H9 (cell line): ENCODE measurements around the gene ZFAND3. TPM values are rescaled to one million over a fixed set of nuclear protein-coding genes. Genes with fewer than 3 reads are reported as not detected.

Experiments
- DNase-seq: peaks from one replicate; pipeline ENCODE4 v3.0.0-alpha.2; 2017
- H2AFZ ChIP-seq: one replicate; pipeline ENCODE4 v1.6.1; 2013; ENCODE audit warnings: mild to moderate bottlenecking, low read length, control low read depth, moderate library complexity
- H2AK5ac ChIP-seq: 2 replicates; pipeline ENCODE4 v1.6.1; 2013; ENCODE audit warnings: low read length, control low read depth, mixed read lengths; ENCODE audit not compliant: insufficient read length
- H2BK120ac ChIP-seq: one replicate; pipeline ENCODE4 v1.6.1; 2013; ENCODE audit warnings: low read depth, mild to moderate bottlenecking, low read length, control low read depth, inconsistent platforms; ENCODE audit not compliant: poor library complexity, severe bottlenecking
- H2BK12ac ChIP-seq: 2 replicates; pipeline ENCODE4 v1.6.1; 2013; ENCODE audit warnings: low read length, control low read depth, mixed read lengths, low read depth; ENCODE audit not compliant: insufficient read length
- H2BK15ac ChIP-seq: 2 replicates; pipeline ENCODE4 v1.6.1; 2013; ENCODE audit warnings: low read depth, low read length, control low read depth
- H2BK20ac ChIP-seq: one replicate; pipeline ENCODE4 v1.6.1; 2013; ENCODE audit warnings: low read depth, mild to moderate bottlenecking, low read length, control low read depth, inconsistent platforms; ENCODE audit not compliant: poor library complexity, severe bottlenecking
- H2BK5ac ChIP-seq: 2 replicates; pipeline ENCODE4 v1.6.1; 2013; ENCODE audit warnings: low read length, control low read depth, mixed read lengths; ENCODE audit not compliant: insufficient read length
- H3K14ac ChIP-seq: 2 replicates; pipeline ENCODE4 v1.6.1; 2013; ENCODE audit warnings: low read length, control low read depth; ENCODE audit not compliant: insufficient read depth
- H3K18ac ChIP-seq: 2 replicates; pipeline ENCODE4 v1.6.1; 2013; ENCODE audit warnings: low read depth, mild to moderate bottlenecking, mixed read lengths, low read length, control low read depth; ENCODE audit not compliant: insufficient read length
- H3K23ac ChIP-seq: 2 replicates; pipeline ENCODE4 v1.6.1; 2013; ENCODE audit warnings: low read length, control low read depth, mixed read lengths, low read depth; ENCODE audit not compliant: insufficient read length
- H3K23me2 ChIP-seq: 2 replicates; pipeline ENCODE4 v1.6.1; 2013; ENCODE audit warnings: low read depth, mild to moderate bottlenecking, mixed read lengths, low read length, control low read depth; ENCODE audit not compliant: insufficient read length, poor library complexity, severe bottlenecking
- H3K27ac ChIP-seq: 2 replicates; pipeline ENCODE4 v1.5.1; 2013; ENCODE audit warnings: low read length, control low read depth, mixed read lengths, low read depth; ENCODE audit not compliant: insufficient read length
- H3K27me3 ChIP-seq: 2 replicates; pipeline ENCODE4 v1.6.1; 2013; ENCODE audit warnings: low read length, control low read depth, inconsistent platforms; ENCODE audit not compliant: insufficient read depth
- H3K4ac ChIP-seq: 2 replicates; pipeline ENCODE4 v1.6.1; 2013; ENCODE audit warnings: low read depth, mild to moderate bottlenecking, control low read depth, inconsistent platforms, low read length, moderate library complexity
- H3K4me1 ChIP-seq: 2 replicates; pipeline ENCODE4 v1.6.1; 2013; ENCODE audit warnings: low read length, control low read depth, inconsistent platforms; ENCODE audit not compliant: insufficient read depth
- H3K4me2 ChIP-seq: 2 replicates; pipeline ENCODE4 v1.6.1; 2013; ENCODE audit warnings: low read length, control low read depth, mixed read lengths; ENCODE audit not compliant: insufficient read length, insufficient read depth
- H3K56ac ChIP-seq: 2 replicates; pipeline ENCODE4 v1.6.1; 2013; ENCODE audit warnings: low read depth, mild to moderate bottlenecking, mixed read lengths, low read length, control low read depth; ENCODE audit not compliant: insufficient read length
- H3K79me1 ChIP-seq: 2 replicates; pipeline ENCODE4 v1.6.1; 2013; ENCODE audit warnings: low read depth, mild to moderate bottlenecking, moderate library complexity, low read length, control low read depth, inconsistent platforms; ENCODE audit not compliant: insufficient read depth, poor library complexity, severe bottlenecking
- H3K79me2 ChIP-seq: 2 replicates; pipeline ENCODE4 v1.6.1; 2013; ENCODE audit warnings: low read length, control low read depth, inconsistent platforms; ENCODE audit not compliant: insufficient read depth
- H3K9ac ChIP-seq: 2 replicates; pipeline ENCODE4 v1.6.1; 2013; ENCODE audit warnings: low read length, control low read depth, mixed read lengths; ENCODE audit not compliant: insufficient read length; ENCODE audit errors: extremely low read depth
- H3K9me3 ChIP-seq: one replicate; pipeline ENCODE4 v1.6.1; 2013; ENCODE audit warnings: low read depth, low read length, inconsistent platforms; ENCODE audit not compliant: control insufficient read depth
- H3T11ph ChIP-seq: one replicate; pipeline ENCODE4 v1.6.1; 2013; ENCODE audit warnings: mild to moderate bottlenecking, low read length, control low read depth, inconsistent platforms
- H4K20me1 ChIP-seq: one replicate; pipeline ENCODE4 v1.6.1; 2013; ENCODE audit not compliant: control insufficient read depth, insufficient read length, insufficient read depth
- H4K5ac ChIP-seq: 2 replicates; pipeline ENCODE4 v1.6.1; 2013; ENCODE audit warnings: low read depth, mild to moderate bottlenecking, mixed read lengths, low read length, control low read depth; ENCODE audit not compliant: insufficient read length
- H4K8ac ChIP-seq: replicated peaks from 2 replicates; pipeline ENCODE4 v1.6.1; 2013; ENCODE audit warnings: low read length, control low read depth, mixed read lengths, low read depth; ENCODE audit not compliant: insufficient read length
- H4K91ac ChIP-seq: 2 replicates; pipeline ENCODE4 v1.6.1; 2013; ENCODE audit warnings: low read depth, mild to moderate bottlenecking, moderate library complexity, mixed read lengths, low read length, control low read depth; ENCODE audit not compliant: insufficient read length
- H3K27ac Mint-ChIP-seq, 3 experiments: 2 replicates in 2 of 3; 3 replicates in 1 of 3; pipeline ENCODE4 v1.8.0; 2020 to 2021; ENCODE audit warnings: mixed read lengths in 3 of 3, mild to moderate bottlenecking in 1 of 3, moderate library complexity in 1 of 3
- H3K27me3 Mint-ChIP-seq: 2 replicates; pipeline ENCODE4 v1.8.0; 2021; ENCODE audit warnings: low read depth, mild to moderate bottlenecking, moderate library complexity, mixed read lengths
- H3K36me3 Mint-ChIP-seq, 3 experiments: 2 replicates in 2 of 3; 3 replicates in 1 of 3; pipeline ENCODE4 v1.8.0; 2020 to 2021; ENCODE audit warnings: low read depth in 3 of 3, mixed read lengths in 3 of 3; ENCODE audit not compliant: insufficient read depth in 1 of 3
- H3K4me1 Mint-ChIP-seq, 2 experiments: 2 replicates each; pipeline ENCODE4 v1.8.0; 2020; ENCODE audit warnings: mixed read lengths in 2 of 2
- H3K4me3 Mint-ChIP-seq, 2 experiments: 2 replicates in 1 of 2; 3 replicates in 1 of 2; pipeline ENCODE4 v1.8.0; 2020 to 2021; ENCODE audit warnings: mild to moderate bottlenecking in 2 of 2, mixed read lengths in 2 of 2, moderate library complexity in 1 of 2
- H3K9me3 Mint-ChIP-seq, 2 experiments: 2 replicates in 1 of 2; 3 replicates in 1 of 2; pipeline ENCODE4 v1.8.0; 2020; ENCODE audit warnings: mild to moderate bottlenecking in 2 of 2, mixed read lengths in 2 of 2, moderate library complexity in 1 of 2
- CTCF ChIP-seq: fragments of 200-600 bp; sonication (generic); conservative IDR thresholded peaks from 3 replicates; pipeline ENCODE4 v1.8.0; 2021; ENCODE audit warnings: antibody characterized with exemption, mild to moderate bottlenecking
- WGBS: extraction: QIAGEN DNeasy Blood & Tissue Kit; methylation state at CpG from one replicate; pipeline ENCODE4 v1.1.7; 2013; ENCODE audit warnings: missing lambda C conversion rate, low lambda C conversion rate, mixed read lengths; ENCODE audit not compliant: insufficient read length; ENCODE audit errors: extremely low coverage; 5-methylcytosine and 5-hydroxymethylcytosine counted together
- total RNA-seq: library from RNA; stranded (reverse); gene quantifications from 2 replicates; pipeline ENCODE4 v1.2.1, GENCODE V29; 2021

Gene ZFAND3
- total RNA-seq, 1 experiment from 2014 or later = 57.7 TPM

GRCh38 chr6:38064431-38064830 is 244.9 kb downstream of the ZFAND3 start:
- no peak overlapping the region for H4K5ac ChIP-seq
- H3K4ac ChIP-seq = no peak overlapping the region
- no peak overlapping the region for H2BK12ac ChIP-seq
- H2AFZ ChIP-seq = no peak overlapping the region
- no peak overlapping the region for H3K14ac ChIP-seq
- H3T11ph ChIP-seq = no peak overlapping the region
- H3K27me3 Mint-ChIP-seq = no peaks in the 10 kb centered on the region
- H3K27ac Mint-ChIP-seq = no peak overlapping the region
- H3K4me3 Mint-ChIP-seq = no peak overlapping the region
- peaks cover 3 to 25% (median 14%) of the 10 kb centered on the region in 3 experiments; a peak in 6 of 7 replicates for H3K36me3 Mint-ChIP-seq
- no peaks in the 10 kb centered on the region for H3K79me1 ChIP-seq
- no peak overlapping the region for H2BK120ac ChIP-seq
- no peak overlapping the region for H2AK5ac ChIP-seq
- H3K23ac ChIP-seq = no peak overlapping the region
- no peaks in the 10 kb centered on the region for H3K27me3 ChIP-seq
- no peak overlapping the region for H2BK20ac ChIP-seq
- H4K8ac ChIP-seq = no peak overlapping the region
- H3K4me1 Mint-ChIP-seq = peaks cover 0 to 7% of the 10 kb centered on the region in 2 experiments; a peak in 1 of 4 replicates
- WGBS = no CpG with 5 or more reads among the region's 2 CpGs
- no peaks in the 10 kb centered on the region for H3K9me3 Mint-ChIP-seq
- H4K20me1 ChIP-seq = no peaks in the 10 kb centered on the region
- no peaks in the 10 kb centered on the region for H3K9me3 ChIP-seq
- H3K27ac ChIP-seq = no peak overlapping the region
- H3K23me2 ChIP-seq = no peaks in the 10 kb centered on the region
- no peaks in the 10 kb centered on the region for H3K79me2 ChIP-seq
- H3K9ac ChIP-seq = no peak overlapping the region
- no peak for DNase-seq
- no peak overlapping the region for H2BK5ac ChIP-seq
- no peak overlapping the region for H3K4me2 ChIP-seq
- no peaks in the 10 kb centered on the region for H3K4me1 ChIP-seq
- H2BK15ac ChIP-seq = no peak overlapping the region
- no peak overlapping the region for H4K91ac ChIP-seq
- H3K56ac ChIP-seq = no peak overlapping the region
- no peak overlapping the region for H3K18ac ChIP-seq
- no peak for TF ChIP-seq CTCF
